HG02571 (cell line): Measurements from ENCODE around the gene PSMD1.

Source experiments
- ATAC-seq: cut with Tn5 transposase; IDR thresholded peaks from one replicate; pipeline ENCODE4 v1.9.1; 2021; ENCODE audit warnings: mild to moderate bottlenecking, moderate library complexity; ENCODE audit not compliant: unreplicated experiment

Gene PSMD1

DNA sequence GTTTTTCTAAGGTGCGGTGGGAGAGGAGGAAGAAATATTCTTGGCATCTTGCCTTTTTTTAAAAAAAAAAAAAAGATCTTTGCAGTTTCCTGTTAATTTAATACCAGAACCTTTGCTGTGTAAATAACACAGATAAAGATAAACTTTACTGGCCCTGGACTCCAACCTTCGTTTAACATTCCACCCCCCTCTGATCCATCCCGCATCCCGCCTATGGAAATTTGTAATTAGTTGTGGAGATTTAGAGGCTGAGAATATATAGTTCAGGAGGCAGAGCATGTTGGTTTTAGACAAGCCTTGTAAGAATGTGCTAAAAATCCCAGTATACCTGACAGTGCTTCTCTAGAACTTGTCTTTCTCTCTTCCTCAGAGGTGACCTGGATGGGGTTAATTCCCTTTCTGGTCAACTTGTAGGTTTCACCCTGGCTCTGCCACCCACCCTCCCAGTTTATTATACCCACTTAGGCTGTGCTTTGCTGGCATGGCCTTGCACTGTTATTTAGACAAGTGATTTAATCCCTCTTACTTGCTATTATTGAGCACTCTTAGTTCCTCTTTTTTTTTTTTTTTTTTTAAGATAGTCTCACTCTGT lies 22.3 kb upstream of the PSMD1 start:
- ATAC-seq, result no peak

DNA sequence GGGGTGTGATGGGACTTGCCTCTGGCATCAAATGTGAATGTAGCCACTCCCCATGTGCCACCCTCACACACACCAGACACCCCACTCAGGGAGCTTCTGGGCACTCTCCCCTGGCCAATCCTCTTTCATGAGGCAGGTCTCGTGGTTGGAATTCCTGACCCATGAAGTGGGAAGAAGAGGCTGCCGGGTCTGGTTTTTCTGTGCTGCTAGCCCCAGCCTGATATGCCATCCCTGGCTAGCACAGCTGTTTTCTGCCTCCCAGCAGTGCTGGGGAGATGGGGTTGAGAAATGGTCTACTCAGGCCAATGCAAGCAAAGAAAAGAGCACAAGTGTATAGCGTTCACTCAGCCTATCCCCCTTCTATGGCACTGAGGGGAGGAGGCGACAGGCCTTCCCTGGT lies 20.5 kb upstream of the PSMD1 start:
- ATAC-seq, result no peak

DNA sequence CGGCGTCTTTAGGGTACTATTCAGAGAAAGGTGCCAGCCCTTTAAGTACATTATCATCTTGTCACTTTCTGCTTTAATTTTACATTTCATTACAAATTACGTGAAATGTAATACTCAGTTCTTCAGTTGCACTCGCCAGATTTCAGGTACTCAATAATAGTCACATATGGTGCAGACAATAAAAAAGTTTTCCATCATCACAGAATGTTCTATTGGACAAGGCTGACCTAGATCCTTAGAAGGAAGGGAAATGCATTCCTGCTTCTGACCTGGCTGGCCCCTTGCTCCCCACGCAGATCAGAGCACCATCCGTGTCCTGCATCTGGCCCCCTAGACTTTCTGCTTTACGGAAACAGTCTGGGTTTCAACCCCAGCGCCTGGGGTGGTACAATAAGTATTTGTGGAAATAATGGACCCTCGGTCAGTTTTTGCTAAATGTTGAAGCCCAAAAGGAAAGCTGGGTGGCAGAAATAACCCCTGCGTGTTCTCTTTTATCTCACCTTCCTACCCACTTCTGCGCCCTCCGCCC lies 20.0 kb upstream of the PSMD1 start:
- no peak for ATAC-seq

DNA sequence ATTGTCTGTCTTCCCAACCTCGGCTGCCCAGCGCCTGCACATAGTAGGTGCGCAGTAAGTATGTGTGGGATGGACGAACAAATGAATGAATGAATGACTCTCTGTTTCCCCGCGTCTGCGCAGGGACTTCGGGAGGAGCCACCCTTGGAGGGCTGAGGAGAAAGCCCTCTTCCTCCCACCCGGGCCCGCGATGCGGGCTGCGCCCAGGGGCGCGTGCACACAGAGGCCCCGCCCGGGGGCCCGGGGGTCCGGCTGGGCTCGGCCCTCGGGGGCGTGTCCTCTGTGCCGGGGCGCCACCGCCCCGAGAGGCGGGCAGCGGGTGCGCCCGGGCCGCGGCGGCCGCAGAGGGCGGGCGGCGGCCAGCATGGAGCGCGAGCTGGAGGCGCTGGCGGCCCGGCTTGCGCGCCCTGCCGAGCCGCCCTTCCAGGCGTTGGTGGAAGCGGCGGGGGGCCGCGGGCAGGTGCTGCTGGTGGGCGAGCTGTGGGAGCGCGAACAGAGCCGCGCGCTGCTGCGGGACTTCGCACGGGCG lies 19.4 kb upstream of the PSMD1 start, which contains the start of gene C2orf72:
TSS of gene C2orf72 (plus strand) at position 322 of the 529 bp plus-strand sequence. CDS start at position 365, 43 bp downstream.
- ATAC-seq, result no peak

DNA sequence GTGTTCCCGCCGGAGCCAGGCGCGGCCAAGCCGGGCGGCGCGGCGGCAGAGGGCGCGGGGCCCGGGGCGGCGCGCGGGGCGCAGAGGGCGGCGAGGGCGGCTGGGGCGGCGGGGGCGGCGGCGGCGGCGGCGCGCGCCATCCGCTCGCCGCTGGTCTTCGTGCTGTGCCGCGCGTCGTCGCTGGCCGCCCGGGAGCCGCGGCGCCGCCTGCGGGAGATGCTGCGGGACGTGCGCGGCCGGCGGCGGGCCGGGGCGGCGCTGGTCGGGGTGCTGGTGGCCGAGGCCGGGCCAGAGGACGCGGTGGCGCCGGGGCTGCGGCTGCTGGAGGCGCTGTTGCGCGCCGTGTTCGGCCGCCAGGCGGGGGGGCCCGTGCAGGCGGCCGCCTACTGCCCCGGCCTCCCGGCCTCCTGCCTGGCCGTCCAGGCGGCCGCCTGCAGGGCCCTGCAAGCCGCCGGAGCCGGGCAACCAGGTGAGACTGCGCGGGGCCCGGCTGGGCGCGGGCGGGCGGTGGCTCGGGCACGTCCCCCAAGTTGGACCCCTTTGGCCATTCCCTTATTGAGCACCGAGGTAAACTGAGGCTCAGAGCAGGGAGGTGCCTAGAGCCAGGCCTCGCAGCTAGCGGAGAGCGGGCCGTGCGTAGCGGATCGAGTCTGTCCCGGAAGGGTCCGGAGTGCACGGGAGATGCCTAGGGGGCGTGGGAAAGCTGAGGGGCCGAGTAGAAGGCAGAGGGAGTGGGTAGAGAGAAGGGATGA lies 18.8 kb upstream of the PSMD1 start:
- no peak for ATAC-seq

- ATAC-seq, result no peak
Measured at GRCh38 chr2:231038483-231039293, 18.0 kb upstream of the PSMD1 start.

- no peak for ATAC-seq
Measured at GRCh38 chr2:231039294-231039664, 17.4 kb upstream of the PSMD1 start.

DNA sequence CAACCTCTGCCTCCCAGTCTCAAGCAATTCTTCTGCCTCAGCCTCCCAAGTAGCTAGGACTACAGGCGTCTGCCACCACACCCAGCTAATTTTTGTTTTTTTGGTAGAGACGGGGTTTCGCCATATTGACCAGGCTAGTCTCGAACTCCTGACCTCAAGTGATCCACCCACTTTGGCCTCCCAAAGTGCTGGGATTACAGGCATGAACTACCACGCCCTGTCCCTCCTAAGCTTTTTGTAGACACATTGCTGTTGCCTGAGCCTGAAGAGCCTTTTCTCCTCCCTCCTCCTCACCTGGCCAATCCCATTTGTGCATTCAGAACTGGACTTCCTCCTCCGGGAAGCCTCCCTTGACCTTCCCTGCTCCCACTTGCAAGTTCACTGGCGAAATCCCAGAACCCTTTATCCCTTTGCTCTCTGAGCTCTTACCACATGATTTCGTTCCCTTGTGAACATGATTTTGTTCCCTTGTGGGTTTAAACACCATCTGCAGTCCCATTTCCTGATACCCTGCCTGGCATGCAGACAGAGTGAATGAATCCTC lies 16.8 kb upstream of the PSMD1 start:
- ATAC-seq, result no peak

- ATAC-seq, result no peak
Measured at GRCh38 chr2:231041061-231041689, 15.5 kb upstream of the PSMD1 start.

DNA sequence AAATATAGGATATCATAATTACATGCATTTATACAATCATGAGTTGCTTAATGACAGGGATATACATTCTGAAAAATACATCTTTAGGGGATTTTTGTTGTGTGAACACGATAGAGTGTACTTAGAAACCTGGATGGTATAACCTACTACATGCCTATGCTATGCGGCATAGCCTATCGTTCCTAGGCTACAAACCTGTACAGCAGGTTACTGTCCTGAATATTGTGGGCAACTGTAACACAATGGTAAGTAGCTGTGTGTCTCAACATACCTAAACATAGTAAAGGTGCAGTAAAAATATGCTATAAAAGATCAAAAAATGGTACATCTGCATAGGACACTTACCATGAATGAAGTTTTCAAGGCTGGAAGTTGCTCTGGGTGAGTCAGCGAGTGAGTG lies 12.9 kb upstream of the PSMD1 start:
- no peak for ATAC-seq

DNA sequence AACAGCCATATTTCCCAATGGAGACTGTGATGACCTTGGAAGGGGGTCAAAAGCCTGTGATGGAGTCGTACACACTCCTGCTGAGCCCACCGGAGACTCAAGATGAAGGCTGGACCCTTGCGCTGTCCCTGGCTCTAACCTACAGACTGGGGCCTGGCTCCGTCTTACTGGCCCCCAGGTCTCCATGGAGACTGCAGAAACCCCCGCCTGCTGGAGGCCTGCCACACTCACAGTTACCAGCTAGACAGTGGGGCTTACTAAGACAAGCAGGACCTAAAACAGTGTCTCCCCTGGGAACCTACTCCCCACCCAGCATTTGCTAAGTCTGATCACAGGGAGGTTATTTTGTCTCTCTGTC lies 9.8 kb upstream of the PSMD1 start:
- ATAC-seq, result no peak

DNA sequence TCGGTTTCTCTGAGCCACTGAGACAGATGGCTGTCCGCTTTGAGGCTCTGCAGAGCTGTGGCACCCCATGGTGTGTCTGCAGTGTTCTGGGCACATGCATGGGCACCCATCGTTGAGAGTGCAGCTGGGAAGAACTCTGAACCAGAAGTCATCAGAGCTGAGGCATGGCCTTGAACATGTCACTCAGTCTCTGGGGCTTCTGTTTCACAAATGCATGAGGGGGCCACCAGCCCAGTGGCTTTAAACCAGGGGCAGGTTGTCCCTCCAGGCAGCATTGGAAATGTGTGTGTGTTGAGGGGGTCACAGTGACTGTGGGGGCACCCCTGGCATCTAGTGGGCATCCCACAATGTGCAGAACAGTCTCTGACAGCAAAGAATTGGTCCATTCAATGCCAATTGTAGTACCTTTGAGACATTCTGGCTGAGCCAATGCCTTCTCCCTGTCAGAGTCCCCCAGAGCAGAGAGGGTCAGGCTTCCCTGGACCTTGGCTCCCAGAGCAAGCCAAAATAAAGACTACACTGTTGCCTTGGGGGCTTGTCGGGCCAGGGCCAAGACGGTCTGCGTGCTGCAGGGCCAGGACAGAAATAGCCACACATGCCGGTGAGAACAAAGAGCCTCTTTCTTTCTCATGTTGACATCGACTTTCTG lies 9.3 kb upstream of the PSMD1 start:
- ATAC-seq, result no peak

- no peak for ATAC-seq
Measured at GRCh38 chr2:231047923-231048915, 8.4 kb upstream of the PSMD1 start.

GRCh38 chr2:231049286-231050017 lies 7.2 kb upstream of the PSMD1 start:
- ATAC-seq, result no peak

DNA sequence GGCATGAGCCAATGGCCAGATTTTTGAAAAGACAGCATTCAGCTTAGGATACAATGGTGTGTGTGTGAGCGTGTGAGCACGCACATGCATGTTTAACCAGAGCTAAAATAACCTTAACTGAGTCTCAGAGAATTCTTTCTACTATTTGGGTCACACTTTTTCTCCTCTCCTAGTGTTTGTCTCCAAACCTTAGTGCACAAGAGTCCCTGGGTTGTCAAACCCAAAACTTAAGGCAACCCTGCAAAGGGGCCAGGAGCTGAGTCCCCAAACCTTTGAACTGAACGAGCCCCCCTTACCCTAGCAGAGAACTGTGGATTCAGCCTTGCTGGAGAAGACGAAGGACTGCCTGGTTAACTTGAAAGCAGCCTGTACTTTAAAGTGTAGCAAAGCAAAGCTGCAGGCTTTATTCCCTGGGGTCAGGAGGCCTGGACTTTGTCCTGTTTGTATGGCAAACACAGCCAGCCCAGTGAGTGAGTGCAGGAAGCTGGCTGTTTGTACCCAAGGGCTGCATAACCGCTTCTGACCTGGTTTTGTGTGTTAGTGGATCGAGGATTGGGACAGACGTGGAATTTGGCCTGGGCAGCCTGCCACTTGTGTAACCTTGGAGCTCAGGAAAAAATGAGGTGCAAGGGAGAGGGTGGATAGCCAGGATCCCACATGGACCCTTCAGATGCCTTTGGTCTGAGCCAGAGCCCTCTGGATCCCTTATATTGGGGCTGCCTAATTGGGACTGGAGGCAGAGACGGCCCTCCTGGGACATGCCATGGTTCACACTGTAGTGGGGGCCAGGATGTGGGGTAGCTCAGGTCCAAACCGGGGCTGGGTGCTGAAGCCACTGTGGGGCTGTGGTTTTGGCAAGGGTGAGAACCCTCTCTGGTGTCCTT lies 6.4 kb upstream of the PSMD1 start:
- no peak for ATAC-seq

DNA sequence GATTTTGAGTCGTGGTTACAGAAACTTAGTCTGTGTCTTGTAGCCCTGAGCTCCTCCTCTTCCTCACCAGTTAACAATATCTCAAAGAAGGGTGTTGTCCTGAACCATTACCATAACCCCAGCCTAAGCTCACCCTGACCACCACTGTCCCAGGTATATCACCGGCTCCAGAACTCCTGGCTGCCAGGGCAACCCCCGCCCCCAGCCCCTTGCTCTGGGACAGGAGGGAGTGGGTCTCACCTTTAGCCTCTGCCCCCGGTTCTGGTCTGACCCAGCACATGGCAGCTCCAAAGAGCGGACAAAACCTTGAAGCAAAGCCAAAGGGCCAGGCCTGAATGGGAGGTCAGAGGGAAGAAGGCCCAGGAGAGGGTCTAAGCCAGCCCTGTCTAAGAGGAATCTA lies 5.6 kb upstream of the PSMD1 start:
- ATAC-seq, result no peak
